Esophagus squamous epithelium (tissue), 5 donors: ENCODE measurements around the gene NEUROG3. TPM values are rescaled to one million over a fixed set of nuclear protein-coding genes. Genes with fewer than 3 reads are reported as not detected.
"Not testable (repeated sequence)": the region's sequence is repeated elsewhere in the genome, so short reads cannot be mapped to it uniquely, and the experiment has no call there.

Source experiments
- DNase-seq: peaks from one replicate; lab custom pipeline; 2025; lab: John Stamatoyannopoulos, UW
- H3K27ac ChIP-seq, 4 donors: fragments of 200-600 bp; sonication (generic); one replicate each; pipeline ENCODE4 v1.5.1; 2016 to 2019; ENCODE audit warnings: mild to moderate bottlenecking in 1 of 4
- H3K27me3 ChIP-seq, 4 donors: fragments of 200-600 bp; sonication (generic); 1 replicate in 3 of 4; 2 replicates in 1 of 4; pipeline versions ENCODE4 v1.5.1 to v1.6.0; 2017 to 2021; ENCODE audit warnings: antibody characterized with exemption in 1 of 4
- H3K36me3 ChIP-seq, 3 donors: fragments of 200-600 bp; sonication (generic); one replicate each; pipeline ENCODE4 v1.5.1; 2016 to 2019
- H3K4me1 ChIP-seq, 3 donors: fragments of 200-600 bp; sonication (generic); one replicate each; pipeline ENCODE4 v1.5.1; 2017 to 2019
- H3K4me3 ChIP-seq, 4 donors: fragments of 200-600 bp; sonication (generic); 1 replicate in 3 of 4; 2 replicates in 1 of 4; pipeline ENCODE4 v1.5.1; 2016 to 2019; ENCODE audit warnings: mild to moderate bottlenecking in 2 of 4, moderate library complexity in 1 of 4
- H3K9me3 ChIP-seq, 3 donors: fragments of 200-600 bp; sonication (generic); one replicate each; pipeline ENCODE4 v1.5.1; 2016 to 2019
- CTCF ChIP-seq, 6 experiments: fragments of 450-650 bp in 4 of 6; fragments of 200-600 bp in 2 of 6; sonication (generic) in 2 of 6; IDR thresholded peaks; one replicate each; pipeline ENCODE4 v1.5.1; 2016 to 2019; ENCODE audit warnings: antibody characterized with exemption in 6 of 6, mild to moderate bottlenecking in 4 of 6, moderate library complexity in 4 of 6
- POLR2A ChIP-seq, 4 donors: fragments of 450-650 bp; IDR thresholded peaks; one replicate each; pipeline ENCODE4 v1.6.1; 2017; ENCODE audit warnings: antibody characterized with exemption in 4 of 4, mild to moderate bottlenecking in 4 of 4, moderate library complexity in 3 of 4
- WGBS, 2 donors: methylation state at CpG; one replicate each; pipeline ENCODE4 v1.1.5; 2018; 5-methylcytosine and 5-hydroxymethylcytosine counted together
- intact Hi-C: fragments of 100-400 bp; cut with DNase I; formaldehyde crosslinking; loops from one replicate; pipeline ENCODE4 v1.15.0; 2022
- total RNA-seq, 4 donors: library from RNA; depleted of rRNA; stranded (reverse); fragments of >200 nt; gene quantifications; one replicate each; pipeline ENCODE4 v1.1.0, GENCODE V29; 2016
- donor health status: DM: yes; HTN: yes; CAD: no.

NEUROG3 gene
- total RNA-seq, 4 donors from 2014 or later = not detected

GRCh38 chr10:69538461-69538860, 34.8 kb downstream of the NEUROG3 start:
- no peak overlapping the region for H3K4me3 ChIP-seq
- TF ChIP-seq CTCF (IDR thresholded peaks at IDR 0.05) = no peak
- no peak for TF ChIP-seq POLR2A (IDR thresholded peaks at IDR 0.05)
- 20 to 58% methylated on average over 1 to 2 of the region's 3 CpGs for WGBS, 2 donors
- peaks cover 0 to 5% (median 0%) of the 10 kb centered on the region in 4 donors for H3K27me3 ChIP-seq
- H3K27ac ChIP-seq = no peak overlapping the region
- no peaks in the 10 kb centered on the region for H3K36me3 ChIP-seq
- peaks cover 0 to 5% (median 0%) of the 10 kb centered on the region in 3 donors for H3K9me3 ChIP-seq
- no peak for DNase-seq
- intact Hi-C loops = no loop called here
- H3K4me1 ChIP-seq = no peaks in the 10 kb centered on the region

GRCh38 chr10:69537449-69537848, 35.8 kb downstream of the NEUROG3 start:
- TF ChIP-seq CTCF (IDR thresholded peaks at IDR 0.05) (no peak), POLR2A (IDR thresholded peaks at IDR 0.05) (no peak)
- 61 to 84% methylated on average over 5 to 6 of the region's 6 CpGs for WGBS, 2 donors

GRCh38 chr10:69536521-69536920, 36.7 kb downstream of the NEUROG3 start:
- H3K27me3 ChIP-seq, H3K27ac ChIP-seq, H3K36me3 ChIP-seq, H3K9me3 ChIP-seq, intact Hi-C loops, DNase-seq, H3K4me1 ChIP-seq, H3K4me3 ChIP-seq: not testable (repeated sequence)
- WGBS, 2 donors = 90% methylated on average over 6 to 10 of the region's 11 CpGs

More at GRCh38 chr10:69537449-69537848, 35.8 kb downstream of the NEUROG3 start:
- intact Hi-C loops = no loop called here
- Histone ChIP-seq H3K9me3 (peaks cover 0 to 5% (median 0%) of the 10 kb centered on the region in 3 donors), H3K4me1 (no peaks in the 10 kb centered on the region), H3K27me3 (peaks cover 0 to 5% (median 0%) of the 10 kb centered on the region in 4 donors), H3K36me3 (no peaks in the 10 kb centered on the region), H3K27ac (no peak overlapping the region), H3K4me3 (no peak overlapping the region)
- no peak for DNase-seq

- no peak for DNase-seq
- no peaks in the 10 kb centered on the region for H3K36me3 ChIP-seq
- H3K4me3 ChIP-seq = no peak overlapping the region
- no peaks in the 10 kb centered on the region for H3K9me3 ChIP-seq
- H3K27ac ChIP-seq = no peak overlapping the region
- no peaks in the 10 kb centered on the region for H3K4me1 ChIP-seq
- intact Hi-C loops = no loop called here
- 61 to 63% methylated on average over 3 of the region's 3 CpGs for WGBS, 2 donors
- no peak for TF ChIP-seq POLR2A (IDR thresholded peaks at IDR 0.05)
- no peak for TF ChIP-seq CTCF (IDR thresholded peaks at IDR 0.05)
- H3K27me3 ChIP-seq = peaks cover 0 to 5% (median 0%) of the 10 kb centered on the region in 4 donors
Observed at GRCh38 chr10:69533658-69534057, 39.6 kb downstream of the NEUROG3 start.

GRCh38 chr10:69527961-69528360, 45.3 kb downstream of the NEUROG3 start:
- Histone ChIP-seq H3K36me3 (no peaks in the 10 kb centered on the region), H3K9me3 (no peaks in the 10 kb centered on the region), H3K4me3 (no peak overlapping the region), H3K27ac (no peak overlapping the region), H3K27me3 (no peaks in the 10 kb centered on the region), H3K4me1 (no peaks in the 10 kb centered on the region)
- no peak for DNase-seq
- intact Hi-C loops = no loop called here
- TF ChIP-seq POLR2A (IDR thresholded peaks at IDR 0.05) (no peak), CTCF (IDR thresholded peaks at IDR 0.05) (no peak)
- 89% methylated on average over 3 of the region's 11 CpGs; no CpG with 5 or more reads in 1 of the 2 donors for WGBS, 2 donors

Other genes starting within 250 kb of the NEUROG3 start
- gene TACR2, start 156.5 kb downstream of the NEUROG3 start, total RNA-seq = 10 to 100 TPM in 1 of 4 donors, 1 to 10 TPM in 2, under 1 TPM in 1; 0.72 to 24.0 (median 4.4) TPM
- 10 to 100 TPM in 3 of 4 donors, 1 to 10 TPM in 1; 3.6 to 24.0 (median 18.5) TPM for gene TSPAN15, start 122.0 kb downstream of the NEUROG3 start, total RNA-seq
- 1 to 10 TPM in 3 of 4 donors, not detected in 1; 1.2 to 1.7 (median 1.3) TPM for gene FAM241B, start 56.8 kb upstream of the NEUROG3 start, total RNA-seq
- gene COL13A1, start 228.5 kb upstream of the NEUROG3 start, total RNA-seq = 1 to 10 TPM in 2 of 4 donors, not detected in 2; 2.0 to 3.8 TPM